ENCODE measurements around the gene ACSM3. TPM values are rescaled to one million over a fixed set of nuclear protein-coding genes. Genes with fewer than 3 reads are reported as not detected.

ACSM3 gene
- total and polyA plus RNA-seq, 4 donors, result 29.2 to 71.8 (median 50.3) TPM

- no peaks in the 10 kb centered on the region for H3K4me1 ChIP-seq (ENCODE audit: control insufficient read depth in 4 of 4, insufficient read depth in 4 of 4, low read length in 3 of 4)
- no peak overlapping the region for H3K9ac ChIP-seq (ENCODE audit: low read depth in 1 of 2, low read length in 2 of 2)
- TF ChIP-seq RXRA (IDR thresholded peaks at IDR 0.05), result no peak
- no peak overlapping the region for H3K4me3 ChIP-seq (ENCODE audit: low read depth in 1 of 3, low read length in 3 of 3)
- no peaks in the 10 kb centered on the region for H3K36me3 ChIP-seq (ENCODE audit: control insufficient read depth in 4 of 4, insufficient read depth in 3 of 4, low read depth in 1 of 4, low read length in 3 of 4)
- H3K27me3 ChIP-seq (ENCODE audit: control insufficient read depth in 4 of 4, insufficient read depth in 4 of 4, low read length in 3 of 4), result no peaks in the 10 kb centered on the region
- DNase-seq (ENCODE audit: low spot score), result no peak
- WGBS, result 87% methylated on average over 2 of the region's 2 CpGs
- no peak overlapping the region for H3K27ac ChIP-seq (ENCODE audit: low read depth in 1 of 2, low read length in 2 of 2)
- no peaks in the 10 kb centered on the region for H3K9me3 ChIP-seq (ENCODE audit: control insufficient read depth in 4 of 4, low read length in 3 of 4)
Observed at GRCh38 chr16:20812510-20812909, 48.7 kb downstream of the ACSM3 start.

- TF ChIP-seq SP1 (IDR thresholded peaks at IDR 0.05) (no peak), MAX (IDR thresholded peaks at IDR 0.05) (no peak), HNF4G (IDR thresholded peaks at IDR 0.05) (no peak), YY1 (IDR thresholded peaks at IDR 0.05) (no peak), RAD21 (IDR thresholded peaks at IDR 0.05) (no peak), FOXA1 (IDR thresholded peaks at IDR 0.05) (no peak), HNF4A (conservative IDR thresholded peaks at IDR 0.05) (no peak), GABPA (IDR thresholded peaks at IDR 0.05 in 1 of 2, conservative IDR thresholded peaks at IDR 0.05 in 1 of 2) (no peak), FOXA2 (IDR thresholded peaks at IDR 0.05) (no peak)
- TF ChIP-seq, protein P1, sequence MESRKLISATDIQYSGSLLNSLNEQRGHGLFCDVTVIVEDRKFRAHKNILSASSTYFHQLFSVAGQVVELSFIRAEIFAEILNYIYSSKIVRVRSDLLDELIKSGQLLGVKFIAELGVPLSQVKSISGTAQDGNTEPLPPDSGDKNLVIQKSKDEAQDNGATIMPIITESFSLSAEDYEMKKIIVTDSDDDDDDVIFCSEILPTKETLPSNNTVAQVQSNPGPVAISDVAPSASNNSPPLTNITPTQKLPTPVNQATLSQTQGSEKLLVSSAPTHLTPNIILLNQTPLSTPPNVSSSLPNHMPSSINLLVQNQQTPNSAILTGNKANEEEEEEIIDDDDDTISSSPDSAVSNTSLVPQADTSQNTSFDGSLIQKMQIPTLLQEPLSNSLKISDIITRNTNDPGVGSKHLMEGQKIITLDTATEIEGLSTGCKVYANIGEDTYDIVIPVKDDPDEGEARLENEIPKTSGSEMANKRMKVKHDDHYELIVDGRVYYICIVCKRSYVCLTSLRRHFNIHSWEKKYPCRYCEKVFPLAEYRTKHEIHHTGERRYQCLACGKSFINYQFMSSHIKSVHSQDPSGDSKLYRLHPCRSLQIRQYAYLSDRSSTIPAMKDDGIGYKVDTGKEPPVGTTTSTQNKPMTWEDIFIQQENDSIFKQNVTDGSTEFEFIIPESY (IDR thresholded peaks at IDR 0.05), result no peak
- TF ChIP-seq, protein P2, sequence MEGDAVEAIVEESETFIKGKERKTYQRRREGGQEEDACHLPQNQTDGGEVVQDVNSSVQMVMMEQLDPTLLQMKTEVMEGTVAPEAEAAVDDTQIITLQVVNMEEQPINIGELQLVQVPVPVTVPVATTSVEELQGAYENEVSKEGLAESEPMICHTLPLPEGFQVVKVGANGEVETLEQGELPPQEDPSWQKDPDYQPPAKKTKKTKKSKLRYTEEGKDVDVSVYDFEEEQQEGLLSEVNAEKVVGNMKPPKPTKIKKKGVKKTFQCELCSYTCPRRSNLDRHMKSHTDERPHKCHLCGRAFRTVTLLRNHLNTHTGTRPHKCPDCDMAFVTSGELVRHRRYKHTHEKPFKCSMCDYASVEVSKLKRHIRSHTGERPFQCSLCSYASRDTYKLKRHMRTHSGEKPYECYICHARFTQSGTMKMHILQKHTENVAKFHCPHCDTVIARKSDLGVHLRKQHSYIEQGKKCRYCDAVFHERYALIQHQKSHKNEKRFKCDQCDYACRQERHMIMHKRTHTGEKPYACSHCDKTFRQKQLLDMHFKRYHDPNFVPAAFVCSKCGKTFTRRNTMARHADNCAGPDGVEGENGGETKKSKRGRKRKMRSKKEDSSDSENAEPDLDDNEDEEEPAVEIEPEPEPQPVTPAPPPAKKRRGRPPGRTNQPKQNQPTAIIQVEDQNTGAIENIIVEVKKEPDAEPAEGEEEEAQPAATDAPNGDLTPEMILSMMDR (IDR thresholded peaks at IDR 0.05; ENCODE audit: low read depth, low read length, missing input control), result no peak
- TF ChIP-seq, protein P3, sequence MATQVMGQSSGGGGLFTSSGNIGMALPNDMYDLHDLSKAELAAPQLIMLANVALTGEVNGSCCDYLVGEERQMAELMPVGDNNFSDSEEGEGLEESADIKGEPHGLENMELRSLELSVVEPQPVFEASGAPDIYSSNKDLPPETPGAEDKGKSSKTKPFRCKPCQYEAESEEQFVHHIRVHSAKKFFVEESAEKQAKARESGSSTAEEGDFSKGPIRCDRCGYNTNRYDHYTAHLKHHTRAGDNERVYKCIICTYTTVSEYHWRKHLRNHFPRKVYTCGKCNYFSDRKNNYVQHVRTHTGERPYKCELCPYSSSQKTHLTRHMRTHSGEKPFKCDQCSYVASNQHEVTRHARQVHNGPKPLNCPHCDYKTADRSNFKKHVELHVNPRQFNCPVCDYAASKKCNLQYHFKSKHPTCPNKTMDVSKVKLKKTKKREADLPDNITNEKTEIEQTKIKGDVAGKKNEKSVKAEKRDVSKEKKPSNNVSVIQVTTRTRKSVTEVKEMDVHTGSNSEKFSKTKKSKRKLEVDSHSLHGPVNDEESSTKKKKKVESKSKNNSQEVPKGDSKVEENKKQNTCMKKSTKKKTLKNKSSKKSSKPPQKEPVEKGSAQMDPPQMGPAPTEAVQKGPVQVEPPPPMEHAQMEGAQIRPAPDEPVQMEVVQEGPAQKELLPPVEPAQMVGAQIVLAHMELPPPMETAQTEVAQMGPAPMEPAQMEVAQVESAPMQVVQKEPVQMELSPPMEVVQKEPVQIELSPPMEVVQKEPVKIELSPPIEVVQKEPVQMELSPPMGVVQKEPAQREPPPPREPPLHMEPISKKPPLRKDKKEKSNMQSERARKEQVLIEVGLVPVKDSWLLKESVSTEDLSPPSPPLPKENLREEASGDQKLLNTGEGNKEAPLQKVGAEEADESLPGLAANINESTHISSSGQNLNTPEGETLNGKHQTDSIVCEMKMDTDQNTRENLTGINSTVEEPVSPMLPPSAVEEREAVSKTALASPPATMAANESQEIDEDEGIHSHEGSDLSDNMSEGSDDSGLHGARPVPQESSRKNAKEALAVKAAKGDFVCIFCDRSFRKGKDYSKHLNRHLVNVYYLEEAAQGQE (IDR thresholded peaks at IDR 0.05), result no peak
- Histone ChIP-seq H3K27me3 (ENCODE audit: control insufficient read depth in 4 of 4, insufficient read depth in 4 of 4, low read length in 3 of 4) (no peaks in the 10 kb centered on the region), H3K36me3 (ENCODE audit: control insufficient read depth in 4 of 4, insufficient read depth in 3 of 4, low read depth in 1 of 4, low read length in 3 of 4) (no peaks in the 10 kb centered on the region), H3K4me1 (ENCODE audit: control insufficient read depth in 4 of 4, insufficient read depth in 4 of 4, low read length in 3 of 4) (no peaks in the 10 kb centered on the region), H3K27ac (ENCODE audit: low read depth in 1 of 2, low read length in 2 of 2) (no peak overlapping the region), H3K9ac (ENCODE audit: low read depth in 1 of 2, low read length in 2 of 2) (no peak overlapping the region), H3K4me3 (ENCODE audit: low read depth in 1 of 3, low read length in 3 of 3) (no peak overlapping the region), H3K9me3 (ENCODE audit: control insufficient read depth in 4 of 4, low read length in 3 of 4) (no peaks in the 10 kb centered on the region)
- WGBS, result 88% methylated on average over 4 of the region's 4 CpGs
- DNase-seq (ENCODE audit: low spot score), result no peak
Observed at GRCh38 chr16:20814784-20815183, 51.0 kb downstream of the ACSM3 start.
